ENCODE measurements around the gene TMEM150A.

TMEM150A gene

GRCh38 chr2:85591563-85591962 lies 10.9 kb downstream of the TMEM150A start:
- TF ChIP-seq SIN3A (IDR thresholded peaks at IDR 0.05; ENCODE audit: borderline replicate concordance, insufficient read depth, low read length) (no peak), TAF1 (IDR thresholded peaks at IDR 0.05; ENCODE audit: borderline replicate concordance, insufficient read depth, low read length) (no peak), POLR2AphosphoS5 (IDR thresholded peaks at IDR 0.05; ENCODE audit: low read depth, low read length) (no peak)

DNA sequence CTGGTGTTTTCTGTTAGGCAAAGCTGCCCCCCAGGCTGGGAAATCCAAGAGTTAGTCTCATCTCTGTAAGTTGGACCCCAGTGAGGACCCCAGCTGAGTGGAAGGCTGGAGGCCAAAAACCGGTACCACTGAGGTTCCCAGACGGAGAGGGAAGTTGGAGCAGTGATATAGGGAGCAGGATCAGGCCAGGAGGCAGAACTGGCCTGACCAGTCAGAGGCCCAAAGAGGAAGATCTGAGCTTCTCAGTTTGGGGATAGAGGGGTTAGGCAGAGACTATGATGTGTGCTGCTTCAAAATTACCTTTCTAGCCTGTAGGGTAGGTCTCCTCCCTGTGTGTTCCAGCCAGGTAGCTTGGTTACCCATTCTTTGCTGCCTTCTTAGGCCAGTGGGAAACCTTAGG lies 11.5 kb downstream of the TMEM150A start:
- no peak for TF ChIP-seq TAF1 (IDR thresholded peaks at IDR 0.05; ENCODE audit: borderline replicate concordance, insufficient read depth, low read length)
- TF ChIP-seq FOXP2 (optimal IDR thresholded peaks at IDR 0.05; ENCODE audit: borderline replicate concordance, extremely low read depth, extremely low read length, insufficient read depth) = no peak
- TF ChIP-seq SIN3A (IDR thresholded peaks at IDR 0.05; ENCODE audit: borderline replicate concordance, insufficient read depth, low read length) = no peak
- TF ChIP-seq, protein P1, sequence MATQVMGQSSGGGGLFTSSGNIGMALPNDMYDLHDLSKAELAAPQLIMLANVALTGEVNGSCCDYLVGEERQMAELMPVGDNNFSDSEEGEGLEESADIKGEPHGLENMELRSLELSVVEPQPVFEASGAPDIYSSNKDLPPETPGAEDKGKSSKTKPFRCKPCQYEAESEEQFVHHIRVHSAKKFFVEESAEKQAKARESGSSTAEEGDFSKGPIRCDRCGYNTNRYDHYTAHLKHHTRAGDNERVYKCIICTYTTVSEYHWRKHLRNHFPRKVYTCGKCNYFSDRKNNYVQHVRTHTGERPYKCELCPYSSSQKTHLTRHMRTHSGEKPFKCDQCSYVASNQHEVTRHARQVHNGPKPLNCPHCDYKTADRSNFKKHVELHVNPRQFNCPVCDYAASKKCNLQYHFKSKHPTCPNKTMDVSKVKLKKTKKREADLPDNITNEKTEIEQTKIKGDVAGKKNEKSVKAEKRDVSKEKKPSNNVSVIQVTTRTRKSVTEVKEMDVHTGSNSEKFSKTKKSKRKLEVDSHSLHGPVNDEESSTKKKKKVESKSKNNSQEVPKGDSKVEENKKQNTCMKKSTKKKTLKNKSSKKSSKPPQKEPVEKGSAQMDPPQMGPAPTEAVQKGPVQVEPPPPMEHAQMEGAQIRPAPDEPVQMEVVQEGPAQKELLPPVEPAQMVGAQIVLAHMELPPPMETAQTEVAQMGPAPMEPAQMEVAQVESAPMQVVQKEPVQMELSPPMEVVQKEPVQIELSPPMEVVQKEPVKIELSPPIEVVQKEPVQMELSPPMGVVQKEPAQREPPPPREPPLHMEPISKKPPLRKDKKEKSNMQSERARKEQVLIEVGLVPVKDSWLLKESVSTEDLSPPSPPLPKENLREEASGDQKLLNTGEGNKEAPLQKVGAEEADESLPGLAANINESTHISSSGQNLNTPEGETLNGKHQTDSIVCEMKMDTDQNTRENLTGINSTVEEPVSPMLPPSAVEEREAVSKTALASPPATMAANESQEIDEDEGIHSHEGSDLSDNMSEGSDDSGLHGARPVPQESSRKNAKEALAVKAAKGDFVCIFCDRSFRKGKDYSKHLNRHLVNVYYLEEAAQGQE (IDR thresholded peaks at IDR 0.05; ENCODE audit: insufficient read depth in 1 of 2, low read depth in 2 of 2, low read length in 2 of 2) = no peak
- TF ChIP-seq POLR2AphosphoS5 (IDR thresholded peaks at IDR 0.05; ENCODE audit: low read depth, low read length) = no peak

DNA sequence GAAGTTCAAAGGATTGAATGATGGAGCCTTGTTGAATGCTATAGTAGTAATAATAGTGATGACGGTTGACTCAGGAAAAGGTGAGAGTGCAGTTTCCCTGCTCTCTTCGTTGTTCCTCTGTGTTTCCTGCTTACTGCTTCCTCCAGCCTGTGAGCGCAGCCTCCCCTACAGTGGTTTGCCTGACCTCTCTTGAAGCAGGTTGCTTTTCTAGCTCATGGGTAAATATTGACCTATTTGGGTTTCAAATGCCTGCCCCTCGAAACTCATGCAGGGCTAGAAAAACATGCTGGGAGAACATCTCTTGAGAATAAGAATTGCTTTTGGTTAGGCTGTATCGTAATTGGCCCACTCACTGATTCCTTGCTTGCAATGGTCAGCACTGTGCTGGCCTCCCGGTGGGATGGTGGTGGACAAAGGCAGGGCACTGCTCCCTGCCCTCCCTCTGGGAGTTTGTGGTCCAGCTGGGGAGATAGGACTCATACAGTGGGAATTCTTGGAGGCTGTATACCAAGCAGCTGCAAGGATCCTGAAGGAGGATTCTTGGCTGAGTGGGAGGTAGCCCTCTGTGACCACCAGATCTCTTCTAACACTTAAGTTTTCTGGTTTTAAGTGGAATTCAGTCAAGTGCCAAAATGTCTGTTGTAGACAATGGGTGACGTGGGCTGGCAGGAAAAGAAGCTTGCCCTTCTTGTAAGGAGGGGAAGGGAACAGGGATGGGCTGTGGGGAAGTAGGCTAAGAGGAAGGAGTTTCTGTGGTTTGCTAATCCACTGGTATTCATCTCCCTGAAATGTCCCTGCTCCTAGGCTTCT lies 12.3 kb downstream of the TMEM150A start:
- TF ChIP-seq TAF1 (IDR thresholded peaks at IDR 0.05; ENCODE audit: borderline replicate concordance, insufficient read depth, low read length) (no peak), POLR2AphosphoS5 (IDR thresholded peaks at IDR 0.05; ENCODE audit: low read depth, low read length) (no peak), FOXP2 (optimal IDR thresholded peaks at IDR 0.05; ENCODE audit: borderline replicate concordance, extremely low read depth, extremely low read length, insufficient read depth) (no peak), SIN3A (IDR thresholded peaks at IDR 0.05; ENCODE audit: borderline replicate concordance, insufficient read depth, low read length) (no peak)
- TF ChIP-seq, protein P1 (IDR thresholded peaks at IDR 0.05; ENCODE audit: insufficient read depth in 1 of 2, low read depth in 2 of 2, low read length in 2 of 2) = no peak

DNA sequence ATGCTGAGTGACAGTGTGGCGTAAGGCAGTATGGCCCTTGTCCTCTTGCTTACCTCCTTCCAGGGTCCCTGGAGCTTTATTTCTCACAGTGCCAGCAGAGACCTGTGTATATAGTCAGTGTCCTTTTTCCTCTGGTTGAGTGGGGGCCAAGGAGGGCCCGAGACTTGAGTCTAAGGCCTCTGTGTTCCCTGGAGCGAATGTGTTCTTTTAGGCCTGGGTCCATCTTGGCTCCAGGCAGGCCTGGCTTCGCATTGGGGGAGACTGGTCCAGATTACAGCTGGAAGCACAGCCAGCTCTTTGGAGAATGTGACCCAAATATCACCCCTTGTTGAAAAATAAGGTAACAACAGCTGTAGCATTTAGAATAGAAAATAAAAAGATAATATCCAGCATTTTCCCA lies 13.3 kb downstream of the TMEM150A start:
- no peak for TF ChIP-seq FOXP2 (optimal IDR thresholded peaks at IDR 0.05; ENCODE audit: borderline replicate concordance, extremely low read depth, extremely low read length, insufficient read depth)
- TF ChIP-seq TAF1 (IDR thresholded peaks at IDR 0.05; ENCODE audit: borderline replicate concordance, insufficient read depth, low read length) = no peak

GRCh38 chr2:85588645-85589044 lies 13.9 kb downstream of the TMEM150A start:
- TF ChIP-seq SIN3A (IDR thresholded peaks at IDR 0.05; ENCODE audit: borderline replicate concordance, insufficient read depth, low read length) (no peak), POLR2AphosphoS5 (IDR thresholded peaks at IDR 0.05; ENCODE audit: low read depth, low read length) (no peak), FOXP2 (optimal IDR thresholded peaks at IDR 0.05; ENCODE audit: borderline replicate concordance, extremely low read depth, extremely low read length, insufficient read depth) (no peak), TAF1 (IDR thresholded peaks at IDR 0.05; ENCODE audit: borderline replicate concordance, insufficient read depth, low read length) (no peak)
- TF ChIP-seq, protein P1 (IDR thresholded peaks at IDR 0.05; ENCODE audit: insufficient read depth in 1 of 2, low read depth in 2 of 2, low read length in 2 of 2) = no peak

GRCh38 chr2:85588236-85588635 lies 14.3 kb downstream of the TMEM150A start:
- TF ChIP-seq, protein P1 (IDR thresholded peaks at IDR 0.05; ENCODE audit: insufficient read depth in 1 of 2, low read depth in 2 of 2, low read length in 2 of 2) = no peak
- TF ChIP-seq FOXP2 (optimal IDR thresholded peaks at IDR 0.05; ENCODE audit: borderline replicate concordance, extremely low read depth, extremely low read length, insufficient read depth) = no peak
- no peak for TF ChIP-seq POLR2AphosphoS5 (IDR thresholded peaks at IDR 0.05; ENCODE audit: low read depth, low read length)
- TF ChIP-seq TAF1 (IDR thresholded peaks at IDR 0.05; ENCODE audit: borderline replicate concordance, insufficient read depth, low read length) = no peak
- no peak for TF ChIP-seq SIN3A (IDR thresholded peaks at IDR 0.05; ENCODE audit: borderline replicate concordance, insufficient read depth, low read length)
